Thoracic aorta (tissue), 2 donors: ENCODE data around the gene PDHX. TPM values are rescaled to one million over a fixed set of nuclear protein-coding genes. Genes with fewer than 3 reads are reported as not detected.

Experiments used
- ATAC-seq: fragments of 150-250 bp; one replicate; pipeline ENCODE4 v1.8.0; 2017; ENCODE audit warnings: low read depth; ENCODE audit not compliant: insufficient number of reproducible peaks, low FRiP score
- DNase-seq: peaks from one replicate; pipeline ENCODE4 v3.0.0-alpha.2; 2020; ENCODE audit warnings: low spot score
- H3K27ac ChIP-seq, 2 donors: fragments of 200-600 bp; sonication (generic); 1 replicate in 1 of 2; 2 replicates in 1 of 2; pipeline ENCODE4 v1.5.1; 2016; ENCODE audit warnings: mild to moderate bottlenecking in 2 of 2, moderate library complexity in 2 of 2
- H3K27me3 ChIP-seq: fragments of 200-600 bp; sonication (generic); replicated peaks from 2 replicates; pipeline ENCODE4 v1.6.0; 2016; ENCODE audit warnings: mild to moderate bottlenecking; ENCODE audit not compliant: insufficient read depth
- H3K36me3 ChIP-seq: fragments of 200-600 bp; sonication (generic); one replicate; pipeline ENCODE4 v1.5.1; 2016
- H3K4me1 ChIP-seq, 2 donors: fragments of 200-600 bp; sonication (generic); 1 replicate in 1 of 2; 2 replicates in 1 of 2; pipeline versions ENCODE4 v1.5.1 to v1.6.0; 2016; ENCODE audit warnings: low read depth in 2 of 2, mild to moderate bottlenecking in 1 of 2; ENCODE audit not compliant: control insufficient read depth in 1 of 2
- H3K4me3 ChIP-seq: fragments of 200-600 bp; sonication (generic); 2 replicates; pipeline ENCODE4 v1.5.1; 2016; ENCODE audit warnings: mild to moderate bottlenecking
- H3K9me3 ChIP-seq: fragments of 200-600 bp; sonication (generic); 2 replicates; pipeline ENCODE4 v1.5.1; 2016
- CTCF ChIP-seq: fragments of 200-600 bp; sonication (generic); IDR thresholded peaks from one replicate; pipeline ENCODE4 v1.5.1; 2019; ENCODE audit warnings: antibody characterized with exemption
- total RNA-seq, 2 donors: library from RNA; depleted of rRNA; stranded (reverse); fragments of >200 nt; gene quantifications; one replicate each; pipeline versions ENCODE4 v1.1.0 to v1.2.3, GENCODE V29; 2016

The PDHX gene
- total RNA-seq, 2 donors from 2014 or later = 19.8 to 27.5 TPM

GRCh38 chr11:34977089-34977912, 60.9 kb downstream of the PDHX start:
- Histone ChIP-seq H3K4me3 (no peak overlapping the region), H3K36me3 (peaks cover 3% of the 10 kb centered on the region), H3K27me3 (no peaks in the 10 kb centered on the region), H3K4me1 (peaks cover 0 to 6% of the 10 kb centered on the region in 2 donors), H3K27ac (no peak overlapping the region), H3K9me3 (no peaks in the 10 kb centered on the region)
- TF ChIP-seq CTCF = no peak
- no peak for ATAC-seq
- DNase-seq = no peak

GRCh38 chr11:34978236-34979191, 62.1 kb downstream of the PDHX start:
- no peak overlapping the region for H3K27ac ChIP-seq

GRCh38 chr11:34984514-34984913, 68.1 kb downstream of the PDHX start:
- Histone ChIP-seq H3K4me1 (no peaks in the 10 kb centered on the region), H3K27ac (no peak overlapping the region), H3K9me3 (no peaks in the 10 kb centered on the region), H3K4me3 (no peak overlapping the region), H3K27me3 (no peaks in the 10 kb centered on the region), H3K36me3 (peaks cover 7% of the 10 kb centered on the region)
- no peak for TF ChIP-seq CTCF
- ATAC-seq (no peak), DNase-seq (no peak)

More at GRCh38 chr11:34978236-34979191, 62.1 kb downstream of the PDHX start:
- DNase-seq (no peak), ATAC-seq (no peak)
- H3K27me3 ChIP-seq = no peaks in the 10 kb centered on the region
- no peak for TF ChIP-seq CTCF
- peaks cover 0 to 6% of the 10 kb centered on the region in 2 donors for H3K4me1 ChIP-seq
- H3K4me3 ChIP-seq = no peak overlapping the region
- peaks cover 3% of the 10 kb centered on the region for H3K36me3 ChIP-seq
- no peaks in the 10 kb centered on the region for H3K9me3 ChIP-seq

- H3K36me3 ChIP-seq = peaks cover 7% of the 10 kb centered on the region
- no peak for TF ChIP-seq CTCF
- H3K27me3 ChIP-seq = no peaks in the 10 kb centered on the region
- ATAC-seq (no peak), DNase-seq (no peak)
- H3K4me1 ChIP-seq = no peaks in the 10 kb centered on the region
- no peak overlapping the region for H3K4me3 ChIP-seq
- no peaks in the 10 kb centered on the region for H3K9me3 ChIP-seq
- H3K27ac ChIP-seq = no peak overlapping the region
Measured at GRCh38 chr11:34986883-34987520, 70.6 kb downstream of the PDHX start.
